ENCODE measurements around the gene GPSM3. TPM values are rescaled to one million over a fixed set of nuclear protein-coding genes. Genes with fewer than 3 reads are reported as not detected.

The GPSM3 gene
- total RNA-seq, 4 donors from 2014 or later, result 10.0 to 46.2 (median 12.0) TPM

DNA sequence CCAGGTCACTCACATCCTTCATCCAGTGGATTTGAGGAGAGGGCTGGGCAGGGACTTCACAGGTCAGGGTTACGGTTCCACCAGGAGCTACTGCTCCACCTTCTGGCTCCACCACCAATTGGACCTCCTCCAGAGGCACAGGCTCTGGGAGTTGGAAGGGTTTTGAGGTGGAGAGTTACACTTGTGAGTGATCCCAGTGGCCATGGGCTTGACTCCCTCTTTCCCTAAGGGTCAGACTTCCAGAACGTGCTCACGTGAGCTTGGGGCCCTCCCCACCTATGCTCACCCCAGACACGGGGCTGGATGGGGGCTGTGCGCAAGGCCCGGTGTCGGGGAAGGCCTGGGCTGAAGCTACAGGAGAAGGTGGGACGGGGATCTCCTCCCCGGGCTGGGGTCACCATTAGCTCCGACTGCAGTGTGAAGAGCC is 9.9 kb downstream of the GPSM3 start:
- no peak for TF ChIP-seq CTCF (IDR thresholded peaks at IDR 0.05; ENCODE audit: low read depth)

DNA sequence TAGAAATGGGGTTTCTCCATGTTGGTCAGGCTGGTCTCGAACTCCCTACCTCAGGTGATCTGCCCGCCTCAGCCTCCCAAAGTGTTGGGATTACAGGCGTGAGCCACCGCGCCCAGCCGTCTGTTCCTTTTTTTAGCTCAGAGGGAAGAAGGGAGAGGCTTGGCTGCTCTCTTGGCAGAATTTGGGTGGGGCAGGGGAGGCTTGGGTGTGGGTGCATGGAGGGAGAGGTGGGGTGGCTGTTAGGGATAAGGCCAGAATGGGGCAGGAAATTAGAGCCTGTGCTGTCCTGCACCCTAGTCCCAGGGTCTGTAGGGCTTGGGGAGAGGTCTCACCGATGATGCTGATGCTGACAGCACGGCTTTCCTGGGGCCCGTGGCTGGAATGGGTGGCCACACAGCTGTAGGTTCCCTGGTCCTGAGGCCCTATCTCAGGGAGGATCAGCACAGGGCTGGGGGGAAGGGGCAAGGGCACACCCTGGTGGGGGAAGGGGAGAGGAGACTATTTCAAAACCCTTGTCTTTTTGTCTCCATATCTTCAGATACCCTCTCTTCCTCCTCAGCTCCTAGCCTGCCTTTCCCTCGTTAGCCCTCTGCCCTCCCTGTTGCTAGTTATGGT is 10.4 kb downstream of the GPSM3 start:
- no peak for TF ChIP-seq CTCF (IDR thresholded peaks at IDR 0.05; ENCODE audit: low read depth)

DNA sequence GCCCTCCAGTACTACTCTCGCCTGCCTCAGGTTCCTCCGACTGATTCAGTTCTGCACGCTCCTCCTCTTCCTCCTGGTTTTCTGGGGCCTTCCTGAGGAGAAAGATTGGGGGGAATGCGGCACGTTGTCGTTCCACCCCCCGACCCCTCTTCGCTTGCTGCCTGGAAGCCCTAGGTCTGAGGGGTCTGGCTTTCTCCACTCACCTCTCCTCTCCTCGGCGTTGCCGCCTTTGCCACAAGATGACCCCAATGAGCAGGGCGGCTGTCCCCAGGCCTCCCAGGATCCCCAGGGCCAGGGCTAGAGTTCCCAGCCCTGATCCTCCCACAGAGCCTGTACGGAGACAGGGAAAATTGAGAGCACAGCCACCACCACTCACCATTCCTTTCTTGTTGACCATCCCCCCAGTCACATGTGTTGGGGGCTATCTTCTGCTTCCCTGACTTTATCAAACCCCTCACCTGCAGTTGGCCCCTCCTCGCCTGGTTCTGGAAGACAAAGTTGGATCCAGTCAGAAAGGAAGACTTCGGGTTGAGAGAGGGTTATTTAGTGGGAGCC is 11.2 kb downstream of the GPSM3 start:
- TF ChIP-seq CTCF (IDR thresholded peaks at IDR 0.05; ENCODE audit: low read depth), result no peak

- no peak for TF ChIP-seq CTCF (IDR thresholded peaks at IDR 0.05; ENCODE audit: low read depth)
Measured at GRCh38 chr6:32179766-32180405, 12.6 kb downstream of the GPSM3 start.

GRCh38 chr6:32178547-32179440 is 13.6 kb downstream of the GPSM3 start:
- no peak for TF ChIP-seq CTCF (IDR thresholded peaks at IDR 0.05; ENCODE audit: low read depth)

DNA sequence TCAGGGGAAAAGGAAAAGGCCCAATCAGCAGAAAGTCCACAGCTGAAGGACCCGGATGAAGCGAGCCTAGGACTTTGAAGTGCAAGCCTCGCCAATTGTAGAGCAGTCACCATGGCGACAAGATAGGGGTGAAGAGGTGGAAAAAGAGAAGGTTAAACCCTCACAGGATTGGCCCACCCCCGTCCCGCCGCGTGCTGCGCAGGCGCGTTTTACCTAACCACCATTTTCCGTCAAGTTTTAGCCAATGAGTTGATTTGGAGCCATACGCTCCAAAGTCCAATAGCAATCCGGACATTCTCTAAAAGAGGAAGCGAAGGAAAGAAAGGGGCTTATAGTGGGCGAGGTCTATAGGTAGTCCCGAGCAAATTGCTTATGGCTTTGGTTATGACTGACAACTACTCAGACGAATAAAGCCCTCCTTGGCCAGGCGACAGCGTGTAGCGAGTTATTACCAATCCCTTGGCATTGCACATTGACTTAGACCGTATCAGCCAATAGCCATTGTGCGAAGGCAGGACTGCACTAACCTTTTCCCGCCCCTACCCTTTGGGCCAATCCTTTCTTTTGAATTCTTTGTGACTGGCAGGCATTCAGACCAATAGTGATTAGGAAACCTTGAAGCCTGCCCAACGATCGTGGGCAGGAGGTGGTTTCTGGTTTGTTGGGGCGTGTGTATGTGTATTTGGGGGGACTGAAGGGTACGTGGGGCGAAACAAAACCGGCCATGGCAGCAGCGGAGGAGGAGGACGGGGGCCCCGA is 14.5 kb downstream of the GPSM3 start, which contains the start of gene RNF5:
Gene RNF5 (plus strand): TSS at position 618 of the 759 bp plus-strand sequence. CDS start 107 bp downstream, at position 725.
- no peak for TF ChIP-seq CTCF (IDR thresholded peaks at IDR 0.05; ENCODE audit: low read depth)
